Panc1 (cell line): ENCODE results near the gene FN3KRP. TPM values are rescaled to one million over a fixed set of nuclear protein-coding genes. Genes with fewer than 3 reads are reported as not detected.

Source experiments
- ATAC-seq: fragments of 200-7000 bp; cut with Tn5 transposase; 2 replicates; pipeline ENCODE4 v1.9.1; 2020; ENCODE audit warnings: mild to moderate bottlenecking, moderate library complexity
- BruUV-seq: library from RNA; stranded (reverse); fragments of 400-500 nt; replicated peaks from 2 replicates; lab custom pipeline; 2021; lab: Mats Ljungman, UMichigan
- CTCF ChIA-PET: fragments of 300-600 bp; sonication (Branson Sonifier 250); formaldehyde crosslinking; loops from one replicate; lab custom pipeline; 2022; ENCODE audit warnings: antibody characterized with exemption; lab: Charles Lee
- POLR2A ChIA-PET: fragments of 300-600 bp; sonication (Branson Sonifier 250); formaldehyde crosslinking; loops from one replicate; lab custom pipeline; 2022; ENCODE audit warnings: antibody characterized with exemption; lab: Charles Lee
- DNase-seq: peaks from one replicate; pipeline ENCODE4 v3.0.0-alpha.2; 2010; ENCODE audit warnings: low read depth, low spot score
- H3K27ac ChIP-seq: 2 replicates; pipeline ENCODE4 v1.5.1; 2011; ENCODE audit warnings: mild to moderate bottlenecking, low read length, inconsistent platforms
- H3K27me3 ChIP-seq: fragments of 200-500 bp; sonication (Bioruptor generic); 2 replicates; pipeline ENCODE4 v1.6.0; 2014; ENCODE audit warnings: low read length, inconsistent platforms; ENCODE audit not compliant: control insufficient read depth, insufficient read depth
- H3K36me3 ChIP-seq: fragments of 200-500 bp; sonication (Bioruptor generic); 2 replicates; pipeline ENCODE4 v1.5.1; 2014; ENCODE audit warnings: inconsistent platforms, mild to moderate bottlenecking, low read length, moderate library complexity; ENCODE audit not compliant: control insufficient read depth, insufficient read depth
- H3K4me1 ChIP-seq: 2 replicates; pipeline ENCODE4 v1.5.1; 2011; ENCODE audit warnings: inconsistent platforms, mild to moderate bottlenecking, low read length, moderate library complexity; ENCODE audit not compliant: control insufficient read depth, insufficient read depth
- H3K4me3 ChIP-seq, 2 experiments: 2 replicates each; pipeline ENCODE4 v1.5.1; 2011 to 2012; ENCODE audit warnings: low read depth in 2 of 2, low read length in 2 of 2, mild to moderate bottlenecking in 2 of 2, inconsistent platforms in 1 of 2, moderate library complexity in 1 of 2
- H3K9me3 ChIP-seq: fragments of 200-500 bp; sonication (Bioruptor generic); 2 replicates; pipeline ENCODE4 v1.5.1; 2014; ENCODE audit warnings: low read depth, mild to moderate bottlenecking, inconsistent platforms, low read length, moderate library complexity; ENCODE audit not compliant: control insufficient read depth, insufficient read depth
- CTCF ChIP-seq: fragments of 450-650 bp; IDR thresholded peaks from 2 replicates; pipeline ENCODE4 v1.5.1; 2017; ENCODE audit warnings: mild to moderate bottlenecking
- POLR2AphosphoS5 ChIP-seq: IDR thresholded peaks from 2 replicates; pipeline ENCODE4 v1.6.1; 2012; ENCODE audit warnings: mild to moderate bottlenecking, low read depth, low read length, moderate library complexity
- REST ChIP-seq, 2 experiments: IDR thresholded peaks; 2 replicates each; pipeline ENCODE4 v1.6.1; 2011 to 2012; ENCODE audit warnings: low read depth in 2 of 2, control low read depth in 1 of 2, low read length in 1 of 2, mild to moderate bottlenecking in 1 of 2, moderate library complexity in 1 of 2; ENCODE audit not compliant: insufficient read depth in 1 of 2
- SIN3A ChIP-seq: IDR thresholded peaks from 2 replicates; pipeline ENCODE4 v1.6.1; 2012; ENCODE audit warnings: low read depth, mild to moderate bottlenecking, low read length, moderate library complexity, borderline replicate concordance; ENCODE audit not compliant: insufficient read depth
- TCF7L2 ChIP-seq: IDR thresholded peaks from 2 replicates; pipeline ENCODE4 v1.6.1; 2011; ENCODE audit warnings: mild to moderate bottlenecking, low read depth, low read length, inconsistent platforms
- in situ Hi-C: cut with HindIII; loops from 2 replicates; pipeline ENCODE4 v1.10.0; 2016; ENCODE audit warnings: low sequenced_read_pairs, low pct_unique_long_range_greater_than_20kb
- intact Hi-C: fragments of 100-400 bp; cut with micrococcal nuclease; formaldehyde crosslinking; loops from one replicate; pipeline ENCODE4 v1.10.0; 2022; ENCODE audit not compliant: unreplicated experiment
- total RNA-seq: library from RNA; stranded (reverse); gene quantifications from one replicate; pipeline ENCODE4 v1.2.1, GENCODE V29; 2021; ENCODE audit not compliant: unreplicated experiment

Gene FN3KRP
- total RNA-seq, 1 experiment from 2014 or later = 41.0 TPM

- ATAC-seq (no peak), DNase-seq (no peak)
- in situ Hi-C loops (no loop called here), intact Hi-C loops (no loop called here)
- no peaks in the 10 kb centered on the region for H3K9me3 ChIP-seq
- H3K4me1 ChIP-seq = no peaks in the 10 kb centered on the region; the same call in 1 of the 2 replicates
- no TSS peak for BruUV-seq
- ChIA-PET POLR2A (no interaction called here), CTCF (no interaction called here)
- no peak for TF ChIP-seq POLR2AphosphoS5
- TF ChIP-seq SIN3A = no peak
- H3K27me3 ChIP-seq = no peaks in the 10 kb centered on the region
- no peak overlapping the region for H3K4me3 ChIP-seq
- H3K36me3 ChIP-seq = no peaks in the 10 kb centered on the region
- no peak overlapping the region for H3K27ac ChIP-seq
These were observed 6.0 kb downstream of the FN3KRP start for GRCh38 chr17:82722341-82723013.

GRCh38 chr17:82723169-82723807, 6.8 kb downstream of the FN3KRP start:
- no peaks in the 10 kb centered on the region for H3K9me3 ChIP-seq
- no peaks in the 10 kb centered on the region; the same call in 1 of the 2 replicates for H3K4me1 ChIP-seq
- intact Hi-C loops (no loop called here), in situ Hi-C loops (no loop called here)
- DNase-seq (no peak), ATAC-seq (no peak)
- no peak overlapping the region for H3K27ac ChIP-seq
- ChIA-PET CTCF (no interaction called here), POLR2A (interaction anchor here (0.7 kb wide), 1 partner anchor 17 kb away, joined by 3 read pairs; no protein-coding TSS in a partner anchor)
- no peaks in the 10 kb centered on the region for H3K27me3 ChIP-seq
- H3K4me3 ChIP-seq = no peak overlapping the region
- no TSS peak for BruUV-seq
- H3K36me3 ChIP-seq = no peaks in the 10 kb centered on the region
- no peak for TF ChIP-seq TCF7L2
- TF ChIP-seq POLR2AphosphoS5 = no peak
- TF ChIP-seq CTCF = no peak
- no peak for TF ChIP-seq REST (IDR thresholded peaks at IDR 0.05; ENCODE audit: insufficient read depth in 1 of 2, low read depth in 2 of 2, low read length in 1 of 2)
- TF ChIP-seq SIN3A = no peak

GRCh38 chr17:82726427-82726826, 9.9 kb downstream of the FN3KRP start:
- Histone ChIP-seq H3K27ac (no peak overlapping the region), H3K27me3 (no peaks in the 10 kb centered on the region), H3K4me1 (no peaks in the 10 kb centered on the region), H3K36me3 (no peaks in the 10 kb centered on the region), H3K4me3 (no peak overlapping the region), H3K9me3 (no peaks in the 10 kb centered on the region)
- in situ Hi-C loops = no loop called here
- CTCF ChIA-PET = no interaction called here
- ATAC-seq (no peak), DNase-seq (no peak)
- TF ChIP-seq TCF7L2 (no peak), POLR2AphosphoS5 (no peak), SIN3A (no peak), CTCF (no peak), REST (IDR thresholded peaks at IDR 0.05; ENCODE audit: insufficient read depth in 1 of 2, low read depth in 2 of 2, low read length in 1 of 2) (no peak)
- POLR2A ChIA-PET = no interaction called here
- intact Hi-C loops = no loop called here
- no TSS peak for BruUV-seq
